Endometrial microvascular endothelial cells (primary cell): ENCODE results near the gene AP5Z1. TPM values are rescaled to one million over a fixed set of nuclear protein-coding genes. Genes with fewer than 3 reads are reported as not detected.

Experiments
- in situ Hi-C: cut with HindIII; loops from 2 replicates; pipeline ENCODE4 v1.10.0; 2017; ENCODE audit warnings: low sequenced_read_pairs, low pct_unique_long_range_greater_than_20kb; ENCODE audit errors: inconsistent ontology term
- total RNA-seq: library from RNA; depleted of rRNA; stranded (reverse); fragments of >200 nt; gene quantifications from one replicate; pipeline ENCODE4 v1.2.3, GENCODE V29; 2015; ENCODE audit errors: inconsistent ontology term

The AP5Z1 gene
- total RNA-seq, 1 donor from 2014 or later: 25.6 TPM

DNA sequence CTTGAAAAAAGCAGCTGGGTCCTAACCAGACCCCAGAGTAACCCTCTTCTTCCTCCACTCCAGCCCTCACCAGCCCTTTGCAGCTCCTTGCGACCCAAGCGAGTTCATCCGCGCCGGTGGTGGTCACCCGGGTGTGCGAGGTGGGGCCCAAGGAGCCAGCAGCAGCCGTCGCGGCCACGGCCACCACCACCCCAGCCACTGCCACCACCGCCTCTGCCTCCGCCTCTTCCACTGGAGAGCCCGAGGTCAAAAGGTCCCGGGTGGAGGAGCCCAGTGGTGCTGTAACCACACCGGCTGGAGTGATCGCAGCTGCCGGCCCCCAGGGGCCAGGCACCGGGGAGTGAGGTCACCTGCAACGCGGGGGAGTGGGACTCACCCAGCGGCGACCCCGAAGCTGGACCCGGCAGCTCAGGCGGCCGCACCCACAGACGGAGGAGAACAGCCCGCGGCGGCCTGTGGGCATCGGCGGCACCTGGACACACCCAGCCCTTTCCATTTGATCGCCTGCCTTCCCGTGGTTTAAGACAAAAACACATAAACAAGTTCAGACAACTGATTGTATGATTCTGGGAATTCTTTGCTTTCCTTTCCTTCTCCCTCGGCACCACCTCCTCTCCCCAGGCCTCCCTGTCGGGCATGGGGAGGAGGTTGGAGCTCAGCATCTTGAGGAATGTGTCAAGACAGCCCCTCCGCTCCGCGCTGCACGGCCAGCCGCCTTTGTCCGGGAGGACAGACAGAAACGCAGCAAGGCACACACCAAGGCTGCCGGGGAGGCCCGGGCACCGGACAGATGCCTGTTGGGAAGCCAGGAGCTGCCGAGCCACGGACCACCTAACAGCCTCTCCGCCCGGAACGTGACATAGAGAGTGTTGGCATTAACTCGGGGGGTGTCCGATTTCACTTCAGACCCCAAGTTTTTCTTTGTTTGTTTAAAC is 13.0 kb upstream of the AP5Z1 start:
- in situ Hi-C loops: no loop called here

- in situ Hi-C loops: no loop called here
These were observed 12.2 kb upstream of the AP5Z1 start for GRCh38 chr7:4763091-4763793.

DNA sequence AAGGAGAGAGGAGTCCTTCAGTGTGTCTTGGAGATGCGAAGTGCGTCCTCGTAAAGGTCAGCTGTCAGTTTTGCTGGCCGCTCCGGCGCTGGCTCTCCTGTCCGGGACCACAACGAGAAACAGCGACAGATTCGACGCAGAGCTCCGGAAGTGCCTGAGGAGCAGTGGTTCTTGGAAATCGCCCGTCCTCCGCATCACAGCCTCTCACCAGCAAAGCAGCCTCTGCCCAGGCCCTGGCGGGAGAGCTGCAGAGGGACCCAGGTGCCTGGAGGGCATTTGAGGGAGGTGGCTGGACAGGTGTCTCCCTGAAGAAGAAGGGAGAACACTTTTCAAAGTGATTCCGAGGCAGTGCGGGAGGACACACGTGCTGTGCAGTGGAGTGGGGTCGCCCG is 11.6 kb upstream of the AP5Z1 start:
- in situ Hi-C loops: no loop called here

GRCh38 chr7:4764402-4765007 is 10.9 kb upstream of the AP5Z1 start:
- in situ Hi-C loops: no loop called here

- in situ Hi-C loops: no loop called here
These were observed 9.5 kb upstream of the AP5Z1 start for GRCh38 chr7:4765776-4766490.

GRCh38 chr7:4766666-4767519 is 8.5 kb upstream of the AP5Z1 start:
- in situ Hi-C loops: no loop called here

- in situ Hi-C loops: no loop called here
These were observed 6.5 kb upstream of the AP5Z1 start for GRCh38 chr7:4768597-4769569.

GRCh38 chr7:4769761-4770160 is 5.7 kb upstream of the AP5Z1 start:
- in situ Hi-C loops: no loop called here

DNA sequence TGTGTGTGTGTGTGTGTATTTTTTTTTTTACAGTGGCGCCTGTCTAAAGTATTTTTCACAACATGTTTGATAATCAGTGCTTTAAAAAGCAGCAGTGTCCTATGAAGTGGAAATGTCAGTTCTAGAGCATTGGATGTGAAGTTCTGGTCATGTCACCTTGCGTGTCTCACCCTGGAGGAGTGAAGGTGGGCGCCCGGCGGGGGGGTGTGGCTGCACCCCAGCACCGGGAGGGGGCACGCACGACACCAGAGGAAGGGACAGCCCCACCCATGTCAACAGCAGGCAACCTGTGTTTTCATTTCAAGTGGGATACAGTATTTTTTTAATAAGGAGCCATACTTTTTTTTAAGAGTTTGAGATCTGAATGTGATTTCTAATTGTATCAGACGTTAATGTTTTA is 4.5 kb upstream of the AP5Z1 start:
- in situ Hi-C loops: no loop called here

GRCh38 chr7:4771737-4772136 is 3.7 kb upstream of the AP5Z1 start:
- in situ Hi-C loops: no loop called here

- in situ Hi-C loops: no loop called here
These were observed 3.1 kb upstream of the AP5Z1 start for GRCh38 chr7:4772306-4772705.

- in situ Hi-C loops: no loop called here
These were observed 1.4 kb upstream of the AP5Z1 start for GRCh38 chr7:4774007-4774406.

- in situ Hi-C loops: no loop called here
These were observed 669 bp upstream of the AP5Z1 start for GRCh38 chr7:4774658-4775249.

- in situ Hi-C loops: no loop called here
These were observed 613 bp downstream of the AP5Z1 start for GRCh38 chr7:4775848-4776623.

GRCh38 chr7:4779118-4779517 is 3.7 kb downstream of the AP5Z1 start:
- in situ Hi-C loops: no loop called here

GRCh38 chr7:4781366-4782069 is 6.1 kb downstream of the AP5Z1 start:
- in situ Hi-C loops: no loop called here
